ENCODE data around the gene KCNA1. TPM values are rescaled to one million over a fixed set of nuclear protein-coding genes. Genes with fewer than 3 reads are reported as not detected.

KCNA1 gene
- total and polyA plus RNA-seq, 2 of the 4 experiments (the other 2 are of a cell fraction): not detected

- no peak overlapping the region for H2BK15ac ChIP-seq (ENCODE audit: low read depth, low read length)
- H3K4me1 ChIP-seq (ENCODE audit: control insufficient read depth, insufficient read depth, low read length): no peaks in the 10 kb centered on the region
- H2AK9ac ChIP-seq (replicated peaks; ENCODE audit: low read depth, low read length, poor library complexity): no peak overlapping the region
- H3K36me3 ChIP-seq (ENCODE audit: control insufficient read depth, insufficient read depth, low read length): no peaks in the 10 kb centered on the region
- no peak overlapping the region for H4K5ac ChIP-seq (ENCODE audit: low read depth, low read length)
- no peak overlapping the region for H3K18ac ChIP-seq (ENCODE audit: low read depth, low read length)
- no peaks in the 10 kb centered on the region for H3K79me1 ChIP-seq (ENCODE audit: low read depth in 1 of 2, low read length in 2 of 2)
- no peak overlapping the region for H3K9ac ChIP-seq (ENCODE audit: low read depth, low read length)
- intact Hi-C loops (cut with micrococcal nuclease) (no loop called here), dilution Hi-C loops (cut with HindIII; ENCODE audit: low sequenced_read_pairs, unreplicated experiment) (no loop called here), in situ Hi-C loops (cut with MboI; ENCODE audit: low sequenced_read_pairs) (no loop called here)
- H3K4ac ChIP-seq (ENCODE audit: low read depth, low read length): no peak overlapping the region
- DNase-seq (no peak), ATAC-seq (ENCODE audit: low read depth) (no peak)
- H3K4me3 ChIP-seq (ENCODE audit: insufficient read depth, low read depth, low read length): no peak overlapping the region
- no peak overlapping the region for H2BK20ac ChIP-seq (ENCODE audit: low read depth, low read length)
- no peak overlapping the region for H3K27ac ChIP-seq (ENCODE audit: insufficient read depth, low read length)
- no peak overlapping the region for H2BK120ac ChIP-seq (ENCODE audit: low read depth, low read length)
- H4K91ac ChIP-seq (ENCODE audit: insufficient read depth, low read depth, low read length): no peak overlapping the region
- H3K56ac ChIP-seq (ENCODE audit: extremely low read depth, insufficient read depth, low read length): no peak overlapping the region
- POLR2A ChIA-PET (ENCODE audit: unreplicated experiment): no interaction called here
- H2BK5ac ChIP-seq (ENCODE audit: low read depth, low read length, poor library complexity, severe bottlenecking): no peak overlapping the region
- no peak overlapping the region for H3K23ac ChIP-seq (ENCODE audit: low read depth, low read length)
- no peaks in the 10 kb centered on the region for H3K9me3 ChIP-seq (ENCODE audit: control insufficient read depth, insufficient read depth, low read length)
- H2AFZ ChIP-seq (replicated peaks; ENCODE audit: low read length, poor library complexity): no peak overlapping the region
- H3K14ac ChIP-seq (replicated peaks; ENCODE audit: low read depth, low read length): no peak overlapping the region
- CTCF ChIA-PET: no interaction called here
- BruUV-seq (replicated peaks): no TSS peak
- no peak overlapping the region for H3K4me2 ChIP-seq (ENCODE audit: low read depth, low read length)
- no peak overlapping the region for H2AK5ac ChIP-seq (ENCODE audit: low read depth, low read length)
- peaks cover 6% of the 10 kb centered on the region for H3K27me3 ChIP-seq (ENCODE audit: control insufficient read depth, insufficient read depth, low read length)
- WGBS, 2 experiments (ENCODE audit: extremely low coverage in 2 of 2, insufficient read length in 1 of 2): no CpG with 5 or more reads among the region's 5 CpGs
- no peaks in the 10 kb centered on the region for H3K9me1 ChIP-seq (ENCODE audit: insufficient read depth, low read length)
- no peaks in the 10 kb centered on the region; the same call in 1 of the 2 replicates for H4K20me1 ChIP-seq (ENCODE audit: insufficient read depth, low read length)
- H4K8ac ChIP-seq (ENCODE audit: low read depth in 2 of 2, low read length in 2 of 2): no peak overlapping the region
- TF ChIP-seq SMC3 (IDR thresholded peaks at IDR 0.05; ENCODE audit: low read depth, low read length): no peak
- TF ChIP-seq POLR2A (IDR thresholded peaks at IDR 0.05; ENCODE audit: low read depth, low read length): no peak
- TF ChIP-seq RAD21 (IDR thresholded peaks at IDR 0.05; ENCODE audit: low read length): no peak
- TF ChIP-seq MAFK (IDR thresholded peaks at IDR 0.05; ENCODE audit: low read depth, low read length): no peak
- TF ChIP-seq, protein P1, sequence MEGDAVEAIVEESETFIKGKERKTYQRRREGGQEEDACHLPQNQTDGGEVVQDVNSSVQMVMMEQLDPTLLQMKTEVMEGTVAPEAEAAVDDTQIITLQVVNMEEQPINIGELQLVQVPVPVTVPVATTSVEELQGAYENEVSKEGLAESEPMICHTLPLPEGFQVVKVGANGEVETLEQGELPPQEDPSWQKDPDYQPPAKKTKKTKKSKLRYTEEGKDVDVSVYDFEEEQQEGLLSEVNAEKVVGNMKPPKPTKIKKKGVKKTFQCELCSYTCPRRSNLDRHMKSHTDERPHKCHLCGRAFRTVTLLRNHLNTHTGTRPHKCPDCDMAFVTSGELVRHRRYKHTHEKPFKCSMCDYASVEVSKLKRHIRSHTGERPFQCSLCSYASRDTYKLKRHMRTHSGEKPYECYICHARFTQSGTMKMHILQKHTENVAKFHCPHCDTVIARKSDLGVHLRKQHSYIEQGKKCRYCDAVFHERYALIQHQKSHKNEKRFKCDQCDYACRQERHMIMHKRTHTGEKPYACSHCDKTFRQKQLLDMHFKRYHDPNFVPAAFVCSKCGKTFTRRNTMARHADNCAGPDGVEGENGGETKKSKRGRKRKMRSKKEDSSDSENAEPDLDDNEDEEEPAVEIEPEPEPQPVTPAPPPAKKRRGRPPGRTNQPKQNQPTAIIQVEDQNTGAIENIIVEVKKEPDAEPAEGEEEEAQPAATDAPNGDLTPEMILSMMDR (conservative IDR thresholded peaks at IDR 0.05; ENCODE audit: low read depth, low read length): no peak
- TF ChIP-seq, protein P2, sequence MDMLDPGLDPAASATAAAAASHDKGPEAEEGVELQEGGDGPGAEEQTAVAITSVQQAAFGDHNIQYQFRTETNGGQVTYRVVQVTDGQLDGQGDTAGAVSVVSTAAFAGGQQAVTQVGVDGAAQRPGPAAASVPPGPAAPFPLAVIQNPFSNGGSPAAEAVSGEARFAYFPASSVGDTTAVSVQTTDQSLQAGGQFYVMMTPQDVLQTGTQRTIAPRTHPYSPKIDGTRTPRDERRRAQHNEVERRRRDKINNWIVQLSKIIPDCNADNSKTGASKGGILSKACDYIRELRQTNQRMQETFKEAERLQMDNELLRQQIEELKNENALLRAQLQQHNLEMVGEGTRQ (IDR thresholded peaks at IDR 0.05; ENCODE audit: low read depth, low read length): no peak
- no peak for TF ChIP-seq FOS (IDR thresholded peaks at IDR 0.05; ENCODE audit: low read depth, low read length)
- TF ChIP-seq MXI1 (IDR thresholded peaks at IDR 0.05; ENCODE audit: borderline replicate concordance, low read depth, low read length): no peak
- TF ChIP-seq RCOR1 (IDR thresholded peaks at IDR 0.05; ENCODE audit: insufficient replicate concordance, low read length): no peak
Measured at GRCh38 chr12:4867384-4867783, 42.3 kb upstream of the KCNA1 start.

Measured in IMR-90 (cell line).